Fibroblast of lung (primary cell): Measurements from ENCODE around the gene SF3B4. TPM values are rescaled to one million over a fixed set of nuclear protein-coding genes. Genes with fewer than 3 reads are reported as not detected.

Experiments
- DNase-seq, 2 donors: peaks; one replicate each; pipeline versions ENCODE4 v3.0.0 to v3.0.0-alpha.2; 2010; ENCODE audit warnings: low read depth in 2 of 2
- H2AFZ ChIP-seq: 2 replicates; pipeline ENCODE4 v1.5.1; 2012; ENCODE audit warnings: low read length, control low read depth, inconsistent platforms
- H3K27ac ChIP-seq: 2 replicates; pipeline ENCODE4 v1.5.1; 2011; ENCODE audit warnings: low read length, control low read depth; ENCODE audit not compliant: insufficient read depth
- H3K27me3 ChIP-seq: 2 replicates; pipeline ENCODE4 v1.5.1; 2011; ENCODE audit warnings: mild to moderate bottlenecking, low read length; ENCODE audit not compliant: control insufficient read depth, insufficient read depth
- H3K36me3 ChIP-seq: 2 replicates; pipeline ENCODE4 v1.5.1; 2011; ENCODE audit warnings: low read length; ENCODE audit not compliant: control insufficient read depth, insufficient read depth
- H3K4me1 ChIP-seq: 2 replicates; pipeline ENCODE4 v1.5.1; 2011; ENCODE audit warnings: low read length; ENCODE audit not compliant: control insufficient read depth, insufficient read depth; ENCODE audit errors: extremely low read depth
- H3K4me2 ChIP-seq: 2 replicates; pipeline ENCODE4 v1.5.1; 2011; ENCODE audit warnings: low read length, control low read depth; ENCODE audit not compliant: insufficient read depth; ENCODE audit errors: extremely low read depth
- H3K4me3 ChIP-seq, 4 experiments: fragments of 200-600 bp in 1 of 4; sonication (generic) in 1 of 4; replicated peaks in 1 of 4; 2 replicates each; pipeline ENCODE4 v1.5.1; 2011 to 2016; ENCODE audit warnings: low read length in 4 of 4, low read depth in 3 of 4, mild to moderate bottlenecking in 3 of 4, control low read depth in 2 of 4, inconsistent platforms in 1 of 4, mixed read lengths in 1 of 4; ENCODE audit not compliant: insufficient read depth in 1 of 4; ENCODE audit errors: control extremely low read depth in 1 of 4
- H3K79me2 ChIP-seq: 2 replicates; pipeline ENCODE4 v1.5.1; 2012; ENCODE audit warnings: mild to moderate bottlenecking, low read length, inconsistent platforms; ENCODE audit not compliant: control insufficient read depth, insufficient read depth
- H3K9ac ChIP-seq: 2 replicates; pipeline ENCODE4 v1.5.1; 2011; ENCODE audit warnings: mild to moderate bottlenecking, low read length, control low read depth; ENCODE audit not compliant: insufficient read depth
- H3K9me3 ChIP-seq: 2 replicates; pipeline ENCODE4 v1.5.1; 2012; ENCODE audit warnings: low read depth, low read length; ENCODE audit not compliant: control insufficient read depth, insufficient read depth
- H4K20me1 ChIP-seq: 2 replicates; pipeline ENCODE4 v1.5.1; 2011; ENCODE audit warnings: low read length; ENCODE audit not compliant: control insufficient read depth, insufficient read depth; ENCODE audit errors: extremely low read depth
- EZH2 ChIP-seq: IDR thresholded peaks from 2 replicates; pipeline ENCODE4 v1.5.1; 2012; ENCODE audit warnings: low read length, control low read depth, mild to moderate bottlenecking; ENCODE audit errors: missing control alignments
- polyA minus RNA-seq: library from RNA; depleted of rRNA, polyadenylated mRNA; stranded (reverse); fragments of >200 nt; gene quantifications from 2 replicates; pipeline ENCODE4 v1.2.3, GENCODE V29; 2011; ENCODE audit warnings: low replicate concordance
- polyA plus RNA-seq, 2 donors: library from polyadenylated mRNA; depleted of rRNA in 1 of 2; stranded (reverse) in 1 of 2; unstranded in 1 of 2; fragments of >200 nt; gene quantifications; 2 replicates each; pipeline ENCODE4 v1.2.1, GENCODE V29; 2011 to 2012; ENCODE audit warnings: missing spikeins in 1 of 2
- total RNA-seq: library from RNA; depleted of rRNA; stranded (reverse); fragments of >200 nt; gene quantifications from 2 replicates; pipeline ENCODE4 v1.2.1, GENCODE V29; 2014
- TF ChIP-seq, protein P1 (sequence below), 2 donors: IDR thresholded peaks in 1 of 2; conservative IDR thresholded peaks in 1 of 2; 1 replicate in 1 of 2; 2 replicates in 1 of 2; pipeline ENCODE4 v1.5.1; 2011 to 2012; ENCODE audit warnings: low read length in 2 of 2, control low read depth in 1 of 2, inconsistent platforms in 1 of 2, low read depth in 1 of 2, mild to moderate bottlenecking in 1 of 2

SF3B4 gene, protein sequence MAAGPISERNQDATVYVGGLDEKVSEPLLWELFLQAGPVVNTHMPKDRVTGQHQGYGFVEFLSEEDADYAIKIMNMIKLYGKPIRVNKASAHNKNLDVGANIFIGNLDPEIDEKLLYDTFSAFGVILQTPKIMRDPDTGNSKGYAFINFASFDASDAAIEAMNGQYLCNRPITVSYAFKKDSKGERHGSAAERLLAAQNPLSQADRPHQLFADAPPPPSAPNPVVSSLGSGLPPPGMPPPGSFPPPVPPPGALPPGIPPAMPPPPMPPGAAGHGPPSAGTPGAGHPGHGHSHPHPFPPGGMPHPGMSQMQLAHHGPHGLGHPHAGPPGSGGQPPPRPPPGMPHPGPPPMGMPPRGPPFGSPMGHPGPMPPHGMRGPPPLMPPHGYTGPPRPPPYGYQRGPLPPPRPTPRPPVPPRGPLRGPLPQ
- total RNA-seq (8.0 and 9.9 TPM in 2 replicates), polyA plus RNA-seq (29.9 and 41.2 TPM in 2 replicates), polyA minus RNA-seq (84.0 and 88.2 TPM in 2 replicates)
- 48.4 and 79.5 TPM in 2 replicates for polyA plus RNA-seq (2012)

DNA sequence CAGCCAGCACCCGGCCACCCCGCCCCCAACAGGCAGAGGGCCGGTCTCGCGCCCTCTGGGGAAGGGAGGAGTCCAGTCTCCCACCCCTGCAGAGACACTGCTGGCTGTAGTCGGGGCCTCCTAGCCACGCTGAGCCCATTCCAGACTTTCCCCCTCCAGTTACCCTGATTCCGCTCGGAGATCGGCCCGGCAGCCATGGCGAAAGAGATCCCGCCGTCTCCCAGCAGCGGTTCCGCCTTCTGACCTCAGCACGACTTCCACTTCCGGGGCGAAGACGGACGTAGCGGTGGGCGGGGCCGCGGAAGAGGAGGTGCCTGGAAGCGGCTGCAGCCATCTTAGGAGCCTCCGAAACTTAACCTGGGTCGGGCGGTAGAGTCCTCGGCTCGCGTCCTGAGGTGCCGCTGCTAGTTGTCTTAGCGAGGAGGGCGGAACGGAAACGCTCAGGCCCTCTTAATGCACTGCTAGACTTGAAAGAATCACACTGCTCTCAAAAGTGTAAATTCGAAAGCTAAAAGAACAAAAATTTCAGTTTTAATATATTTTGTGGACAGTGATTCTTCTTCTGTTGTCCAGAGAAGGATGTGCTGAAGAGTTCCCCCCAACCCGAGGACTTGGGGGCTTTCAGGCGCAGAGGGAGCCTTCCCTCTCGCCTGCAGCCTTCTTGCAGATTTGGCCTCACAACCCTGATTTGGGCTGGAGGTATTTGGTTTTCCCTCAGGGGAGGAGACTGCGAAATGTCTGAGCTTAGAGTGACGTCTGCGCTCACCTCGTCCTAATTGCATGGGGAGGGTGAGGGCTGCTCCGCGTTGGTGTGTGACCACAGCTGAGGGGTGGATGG is at the start of gene SF3B4:
Gene SF3B4 (minus strand): TSS at position 241 of the 838 bp plus-strand sequence. CDS start 44 bp downstream, at position 197.
- Histone ChIP-seq H3K36me3 (peaks cover 22% of the 10 kb centered on the region), H3K9me3 (no peaks in the 10 kb centered on the region), H3K4me2 (peak within 1 kb of the TSS; percentile 94), H2AFZ (peak within 1 kb of the TSS; percentile 69), H3K27me3 (no peaks in the 10 kb centered on the region), H3K4me3 (peak within 1 kb of the TSS; percentile 40 to 85 (median 78)), H3K9ac (peak within 1 kb of the TSS; percentile 83), H3K27ac (peak within 1 kb of the TSS; percentile 93), H3K4me1 (peaks cover 10% of the 10 kb centered on the region), H3K79me2 (peaks cover 28% of the 10 kb centered on the region), H4K20me1 (no peaks in the 10 kb centered on the region)
- DNase-seq = peak; percentile 91 to 93
- no peak for TF ChIP-seq EZH2
- TF ChIP-seq, protein P1, sequence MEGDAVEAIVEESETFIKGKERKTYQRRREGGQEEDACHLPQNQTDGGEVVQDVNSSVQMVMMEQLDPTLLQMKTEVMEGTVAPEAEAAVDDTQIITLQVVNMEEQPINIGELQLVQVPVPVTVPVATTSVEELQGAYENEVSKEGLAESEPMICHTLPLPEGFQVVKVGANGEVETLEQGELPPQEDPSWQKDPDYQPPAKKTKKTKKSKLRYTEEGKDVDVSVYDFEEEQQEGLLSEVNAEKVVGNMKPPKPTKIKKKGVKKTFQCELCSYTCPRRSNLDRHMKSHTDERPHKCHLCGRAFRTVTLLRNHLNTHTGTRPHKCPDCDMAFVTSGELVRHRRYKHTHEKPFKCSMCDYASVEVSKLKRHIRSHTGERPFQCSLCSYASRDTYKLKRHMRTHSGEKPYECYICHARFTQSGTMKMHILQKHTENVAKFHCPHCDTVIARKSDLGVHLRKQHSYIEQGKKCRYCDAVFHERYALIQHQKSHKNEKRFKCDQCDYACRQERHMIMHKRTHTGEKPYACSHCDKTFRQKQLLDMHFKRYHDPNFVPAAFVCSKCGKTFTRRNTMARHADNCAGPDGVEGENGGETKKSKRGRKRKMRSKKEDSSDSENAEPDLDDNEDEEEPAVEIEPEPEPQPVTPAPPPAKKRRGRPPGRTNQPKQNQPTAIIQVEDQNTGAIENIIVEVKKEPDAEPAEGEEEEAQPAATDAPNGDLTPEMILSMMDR (conservative IDR thresholded peaks at IDR 0.05 in 1 of 2, IDR thresholded peaks at IDR 0.05 in 1 of 2; ENCODE audit: low read depth in 1 of 2, low read length in 2 of 2) = no peak

DNA sequence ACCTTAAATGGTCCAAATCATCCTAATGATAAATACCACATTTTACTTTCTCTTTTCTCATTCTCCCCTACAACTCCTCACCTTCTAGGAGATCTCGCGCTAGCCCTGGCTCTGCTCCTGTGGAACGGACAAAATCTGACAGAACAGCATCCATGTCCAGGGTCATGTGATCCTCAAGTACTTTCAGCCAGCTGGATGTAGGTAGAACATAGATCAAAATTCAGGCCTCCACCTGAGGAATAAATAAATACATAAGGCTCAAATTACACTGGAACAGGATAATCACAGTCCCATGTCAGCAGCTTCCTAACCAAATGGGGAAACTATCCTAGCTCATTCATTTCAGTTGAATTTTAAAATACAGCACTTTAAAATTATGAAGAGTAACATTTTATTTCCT is 49.7 kb upstream of the SF3B4 start:
- no peak overlapping the region for H3K9ac ChIP-seq
- H3K4me3 ChIP-seq = no peak overlapping the region
- TF ChIP-seq, protein P1 (conservative IDR thresholded peaks at IDR 0.05 in 1 of 2, IDR thresholded peaks at IDR 0.05 in 1 of 2; ENCODE audit: low read depth in 1 of 2, low read length in 2 of 2) = no peak
- no peak for TF ChIP-seq EZH2
- H3K4me1 ChIP-seq = peaks cover 2% of the 10 kb centered on the region
- H3K36me3 ChIP-seq = peaks cover 7% of the 10 kb centered on the region
- peaks cover 26% of the 10 kb centered on the region for H3K79me2 ChIP-seq
- no peak for DNase-seq
- H3K4me2 ChIP-seq = no peak overlapping the region
- no peak overlapping the region for H3K27ac ChIP-seq
- no peak overlapping the region for H2AFZ ChIP-seq
- peaks cover 3% of the 10 kb centered on the region for H4K20me1 ChIP-seq
- H3K9me3 ChIP-seq = no peaks in the 10 kb centered on the region
- H3K27me3 ChIP-seq = no peaks in the 10 kb centered on the region

DNA sequence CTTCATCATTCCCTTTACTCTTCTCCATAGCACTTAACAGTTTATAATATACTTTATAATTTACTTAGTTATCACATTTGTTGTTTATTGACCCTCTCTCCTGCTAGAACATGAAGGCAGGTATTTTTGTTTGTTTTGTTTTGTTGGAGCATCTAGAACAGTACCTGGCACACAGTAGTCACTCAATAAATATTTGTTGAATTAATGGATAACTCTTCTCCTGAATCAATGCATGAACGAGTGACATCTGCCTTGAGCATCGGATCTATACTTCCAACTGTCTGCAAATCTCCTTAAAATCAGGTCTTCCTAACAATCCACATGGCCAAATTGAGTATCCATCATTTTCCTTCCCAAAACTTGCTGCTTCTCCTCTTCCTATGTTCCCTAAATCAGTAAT is 44.9 kb upstream of the SF3B4 start:
- Histone ChIP-seq H4K20me1 (no peaks in the 10 kb centered on the region), H3K9me3 (no peaks in the 10 kb centered on the region), H3K27ac (no peak overlapping the region), H2AFZ (no peak overlapping the region), H3K36me3 (peaks cover 7% of the 10 kb centered on the region), H3K4me2 (no peak overlapping the region), H3K9ac (no peak overlapping the region), H3K4me1 (no peaks in the 10 kb centered on the region), H3K27me3 (no peaks in the 10 kb centered on the region), H3K79me2 (peaks cover 3% of the 10 kb centered on the region), H3K4me3 (no peak overlapping the region)
- TF ChIP-seq, protein P1 (conservative IDR thresholded peaks at IDR 0.05 in 1 of 2, IDR thresholded peaks at IDR 0.05 in 1 of 2; ENCODE audit: low read depth in 1 of 2, low read length in 2 of 2) = no peak
- TF ChIP-seq EZH2 = no peak
- no peak for DNase-seq
